Inflammatory macrophage (primary cell): Measurements from ENCODE around the gene ACER3.
"Not testable (repeated sequence)": the region's sequence is repeated elsewhere in the genome, so short reads cannot be mapped to it uniquely, and the experiment has no call there.

Experiments
- DNase-seq, 2 donors: peaks; one replicate each; pipeline ENCODE4 v3.0.0-alpha.2; 2020 to 2022

Gene ACER3

DNA sequence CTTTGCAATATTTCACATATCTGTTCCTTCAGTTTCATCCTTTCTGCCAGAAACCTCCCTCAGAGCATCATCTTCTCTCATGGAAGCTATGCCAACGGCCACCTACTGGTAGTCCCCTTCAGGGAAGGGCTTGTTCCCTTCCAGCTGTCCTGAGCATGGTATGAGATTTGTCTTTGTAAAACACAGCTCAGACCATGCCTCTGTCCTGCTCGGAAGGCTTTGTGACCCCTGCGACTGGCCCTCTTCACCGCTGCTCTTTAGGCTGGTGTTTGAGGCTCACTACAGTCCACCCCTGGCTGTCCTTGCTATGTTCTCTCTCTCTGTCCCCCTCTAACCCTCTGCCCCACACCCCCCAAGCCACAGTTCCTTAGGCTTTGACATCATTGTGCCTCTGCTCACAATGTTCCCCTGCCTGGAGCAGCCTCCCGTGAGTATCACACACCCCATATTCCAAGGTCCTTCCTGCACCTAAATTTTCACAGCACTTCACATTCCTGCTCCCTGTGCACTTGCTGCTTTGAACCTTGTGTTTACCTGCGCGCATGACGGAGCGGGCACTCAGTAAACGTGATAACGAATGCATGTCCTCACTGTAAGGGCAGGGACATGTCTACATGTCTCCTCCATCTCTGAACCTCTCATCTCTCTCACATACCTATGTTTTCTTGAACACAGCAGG, 24.0 kb upstream of the ACER3 start:
- no peak for DNase-seq

DNA sequence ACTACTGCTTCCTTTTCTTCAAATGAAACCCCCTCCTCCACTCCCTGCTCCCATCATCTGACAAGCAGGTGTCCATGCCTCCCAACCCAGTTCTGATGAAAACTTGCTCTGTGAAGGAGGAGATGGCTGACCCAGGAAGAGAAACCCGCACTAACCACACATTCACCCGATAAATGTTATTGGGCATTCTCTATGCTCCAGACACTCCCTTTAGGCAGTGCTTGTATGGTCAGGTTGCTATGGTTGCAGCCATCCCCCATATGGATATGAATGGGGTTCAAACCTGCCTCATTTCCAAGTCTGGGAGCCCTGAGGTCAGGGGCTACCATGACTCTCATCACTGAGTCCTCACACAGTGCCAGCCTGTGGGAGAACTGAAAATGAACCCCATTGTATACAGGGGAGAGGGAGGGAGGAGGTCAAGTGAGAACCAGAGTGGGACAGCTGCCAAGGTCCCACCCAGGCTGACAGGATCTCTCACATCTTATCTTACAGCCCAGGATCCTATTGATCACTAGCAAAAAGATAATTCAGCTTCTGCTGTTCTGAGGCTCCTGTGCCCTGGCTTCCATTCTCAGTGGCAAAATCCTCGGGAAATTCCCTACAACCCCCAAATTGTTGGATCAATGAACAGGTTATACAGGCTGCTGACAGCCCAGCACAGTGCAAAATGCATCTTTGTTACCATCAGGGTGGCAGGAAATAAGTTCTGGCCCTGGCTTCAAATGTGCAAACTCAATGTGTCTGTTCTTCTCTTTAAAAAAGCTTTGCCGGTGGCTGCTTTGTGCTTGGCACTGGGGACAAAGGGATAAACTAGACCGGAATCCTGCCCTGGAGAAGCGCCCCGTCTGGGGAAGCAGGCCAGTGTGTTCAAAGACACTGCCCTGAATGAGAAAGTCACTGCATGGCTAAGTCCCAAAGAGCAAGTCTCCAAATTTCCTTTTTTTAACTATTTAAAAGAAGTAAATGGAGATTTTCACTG, 22.7 kb upstream of the ACER3 start:
- no peak for DNase-seq

GRCh38 chr11:76838678-76839068, 22.0 kb upstream of the ACER3 start:
- no peak for DNase-seq

- peak; percentile 65 to 73 for DNase-seq
These were observed 21.4 kb upstream of the ACER3 start for GRCh38 chr11:76839311-76839710.

GRCh38 chr11:76841923-76842452, 18.7 kb upstream of the ACER3 start:
- no peak for DNase-seq

DNA sequence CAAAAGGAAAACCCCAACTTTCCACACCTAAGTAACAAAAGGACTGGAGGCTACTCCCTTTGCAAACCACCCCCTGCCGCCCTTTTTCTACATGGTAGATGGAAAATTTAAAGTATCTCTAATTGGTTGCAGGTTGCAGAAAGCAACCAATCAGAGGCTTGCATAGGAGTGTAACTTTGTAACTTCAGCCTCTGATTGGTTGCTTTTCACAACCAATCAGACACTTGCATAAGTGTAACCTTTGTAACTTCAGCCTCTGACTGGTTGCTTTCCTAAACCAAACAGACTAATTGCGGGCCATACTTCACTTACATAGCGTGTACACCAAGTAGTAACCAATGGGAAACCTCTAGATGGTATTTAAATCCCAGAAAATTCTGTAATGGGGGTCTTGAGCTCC, 16.8 kb upstream of the ACER3 start:
- DNase-seq = no peak

DNA sequence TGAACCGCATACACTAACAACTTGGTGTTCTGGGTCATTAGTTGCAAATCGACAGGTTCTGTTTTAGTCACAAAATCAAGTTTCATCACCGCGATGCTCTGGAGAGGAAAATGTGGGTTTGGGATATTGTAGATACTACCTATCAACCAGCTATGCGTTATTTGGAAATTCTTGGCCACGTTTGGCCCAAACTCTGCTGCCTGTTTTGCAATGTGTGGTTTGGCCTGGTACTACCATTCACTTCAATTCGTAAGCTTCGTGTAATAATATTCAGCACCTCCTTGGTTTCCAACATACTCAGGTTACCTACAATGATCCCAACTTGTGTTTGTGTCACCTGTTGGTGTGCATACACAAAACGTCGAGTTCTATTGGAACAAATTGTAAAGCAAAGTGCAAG, 16.2 kb upstream of the ACER3 start:
- DNase-seq = no peak

DNA sequence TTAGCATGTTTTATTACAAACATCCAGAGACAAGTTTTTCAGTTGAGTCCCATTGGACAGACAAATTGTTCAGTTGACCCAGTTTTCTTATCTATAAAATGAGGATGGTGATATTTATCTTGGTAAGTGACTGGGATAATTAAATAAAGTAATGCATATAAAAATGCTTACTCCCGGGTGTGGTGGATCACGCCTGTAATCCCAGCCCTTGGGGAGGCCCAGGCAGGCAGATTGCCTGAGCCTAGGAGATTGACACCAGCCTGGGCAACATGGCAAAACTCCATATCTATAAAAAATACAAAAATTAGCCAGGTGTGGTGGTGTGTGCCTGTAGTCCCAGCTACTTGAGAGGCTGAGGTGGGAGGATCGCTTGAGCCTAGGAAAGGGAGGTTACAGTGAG, 15.6 kb upstream of the ACER3 start:
- no peak for DNase-seq

- DNase-seq = no peak
These were observed 14.3 kb upstream of the ACER3 start for GRCh38 chr11:76846441-76846840.

- no peak for DNase-seq
These were observed 11.3 kb upstream of the ACER3 start for GRCh38 chr11:76849376-76849775.

DNA sequence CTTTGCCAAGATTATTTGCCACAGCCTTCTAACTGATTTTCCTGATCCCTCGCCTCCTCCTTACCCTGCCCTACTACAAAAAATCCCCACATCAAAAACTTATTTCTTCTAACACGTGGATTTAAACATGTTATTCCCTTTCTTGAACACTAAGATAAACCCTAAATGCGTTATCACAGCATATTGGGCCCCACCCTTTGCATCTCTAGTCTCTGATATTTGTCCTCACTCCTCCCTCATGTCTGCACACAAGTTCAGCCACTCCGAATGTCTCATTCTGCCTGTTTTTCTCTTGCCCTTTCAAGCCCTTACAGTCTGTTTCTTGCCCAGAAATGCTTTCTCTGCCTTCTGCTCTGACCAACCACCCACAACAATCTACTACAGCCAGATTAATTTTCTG, 10.6 kb upstream of the ACER3 start:
- no peak for DNase-seq

- DNase-seq = no peak
These were observed 9.9 kb upstream of the ACER3 start for GRCh38 chr11:76850815-76851214.

DNA sequence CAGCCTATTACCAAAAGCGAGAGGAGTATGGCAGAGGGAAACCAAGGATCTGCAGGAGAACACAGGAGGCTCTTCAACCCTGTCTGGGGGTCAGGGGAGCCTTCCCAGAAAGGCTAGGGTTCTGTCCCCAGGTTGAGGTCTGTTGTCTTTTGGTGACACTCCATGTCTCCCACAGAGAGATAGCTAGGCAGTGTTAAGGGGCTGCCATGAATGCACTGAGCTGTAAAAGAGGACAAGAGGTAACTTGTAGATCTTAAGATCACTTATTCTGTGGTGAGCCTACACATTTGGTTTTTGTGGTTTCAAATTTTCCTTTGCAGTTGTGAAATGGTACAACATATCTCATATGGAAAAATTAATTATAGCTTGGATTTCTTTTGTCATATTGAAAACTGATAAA, 6.0 kb upstream of the ACER3 start:
- peak in 1 of 2 donors; percentile 9 for DNase-seq

DNA sequence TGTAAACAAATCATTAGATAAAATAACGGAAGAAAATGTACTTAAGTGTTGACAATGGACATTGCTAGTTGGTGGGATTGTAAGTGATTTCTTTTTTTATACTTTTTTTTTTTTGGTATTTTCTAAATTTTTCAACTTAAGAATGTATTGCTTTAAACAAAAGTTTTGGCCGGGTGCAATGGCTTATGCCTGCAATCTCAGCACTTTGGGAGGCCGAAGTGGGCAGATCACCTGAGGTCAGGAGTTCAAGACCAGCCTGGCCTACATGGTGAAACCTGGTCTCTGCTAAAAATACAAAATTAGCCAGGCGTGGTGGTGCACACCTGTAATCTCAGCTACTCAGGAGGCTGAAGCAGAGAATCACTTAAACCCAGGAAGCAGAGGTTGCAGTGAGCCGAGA, 5.0 kb upstream of the ACER3 start:
- DNase-seq = not testable (repeated sequence)

- DNase-seq = peak; percentile 42 to 55
These were observed 4.6 kb upstream of the ACER3 start for GRCh38 chr11:76856106-76856505.

DNA sequence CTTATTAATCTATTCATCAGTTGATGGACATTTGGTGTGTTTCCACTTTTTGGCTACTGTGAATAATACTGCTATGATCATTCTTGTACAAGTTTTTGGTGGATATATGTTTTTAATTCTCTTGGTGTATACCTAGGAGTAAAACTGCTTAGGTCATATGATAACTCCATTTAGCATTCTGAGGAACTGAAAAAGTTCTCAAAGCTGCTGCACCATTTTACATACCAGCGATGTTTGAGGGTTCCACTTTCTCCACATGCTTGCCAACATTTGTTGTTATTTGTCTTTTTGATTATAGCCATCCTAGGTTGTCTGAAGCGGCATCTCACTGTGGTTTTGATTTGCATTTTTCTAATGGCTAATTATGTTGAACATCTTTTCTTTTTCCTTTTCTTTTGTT, 4.1 kb upstream of the ACER3 start:
- DNase-seq = peak; percentile 28 to 40

- peak; percentile 83 to 86 for DNase-seq
These were observed 2.8 kb upstream of the ACER3 start for GRCh38 chr11:76857781-76858410.

DNA sequence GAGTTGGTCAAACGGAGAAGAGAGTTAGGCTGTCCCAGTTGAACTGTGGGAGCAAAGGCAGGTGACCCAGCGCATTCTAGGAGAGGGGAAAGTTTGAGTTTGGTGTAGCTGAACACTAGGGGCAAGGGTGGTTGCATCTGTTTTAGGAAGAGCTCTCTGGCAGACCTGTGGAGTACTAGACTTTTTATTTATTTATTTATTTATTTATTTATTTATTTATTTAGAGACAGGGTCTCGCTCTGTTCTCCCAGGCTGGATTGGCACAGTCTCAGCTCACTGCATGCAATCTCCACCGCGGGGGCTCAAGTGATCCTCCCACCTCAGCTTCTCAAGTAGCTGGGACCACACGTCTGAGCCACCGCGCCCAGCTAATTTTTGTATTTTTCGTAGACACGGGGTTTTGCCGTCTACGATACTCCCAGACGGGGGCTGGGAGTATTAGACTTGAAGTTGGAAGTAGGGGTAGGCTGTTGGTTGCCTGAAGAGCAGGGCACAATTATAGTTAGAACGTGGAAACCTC, 950 bp upstream of the ACER3 start:
- no peak for DNase-seq

GRCh38 chr11:76861490-76861953, 804 bp downstream of the ACER3 start:
- peak in 1 of 2 donors; percentile 15 for DNase-seq

GRCh38 chr11:76862794-76863193, 2.1 kb downstream of the ACER3 start:
- not testable (repeated sequence) for DNase-seq

GRCh38 chr11:76863196-76863777, 2.6 kb downstream of the ACER3 start:
- DNase-seq = peak; percentile 94 to 97
